ENCODE measurements around the gene FBL. TPM values are rescaled to one million over a fixed set of nuclear protein-coding genes. Genes with fewer than 3 reads are reported as not detected.
"Not testable (repeated sequence)": the region's sequence is repeated elsewhere in the genome, so short reads cannot be mapped to it uniquely, and the experiment has no call there.

The FBL gene
- 100 to 1,000 TPM; 255 to 264 TPM for total RNA-seq
- total RNA-seq, result 64.8 to 86.1 reads per million in 2 donors

DNA sequence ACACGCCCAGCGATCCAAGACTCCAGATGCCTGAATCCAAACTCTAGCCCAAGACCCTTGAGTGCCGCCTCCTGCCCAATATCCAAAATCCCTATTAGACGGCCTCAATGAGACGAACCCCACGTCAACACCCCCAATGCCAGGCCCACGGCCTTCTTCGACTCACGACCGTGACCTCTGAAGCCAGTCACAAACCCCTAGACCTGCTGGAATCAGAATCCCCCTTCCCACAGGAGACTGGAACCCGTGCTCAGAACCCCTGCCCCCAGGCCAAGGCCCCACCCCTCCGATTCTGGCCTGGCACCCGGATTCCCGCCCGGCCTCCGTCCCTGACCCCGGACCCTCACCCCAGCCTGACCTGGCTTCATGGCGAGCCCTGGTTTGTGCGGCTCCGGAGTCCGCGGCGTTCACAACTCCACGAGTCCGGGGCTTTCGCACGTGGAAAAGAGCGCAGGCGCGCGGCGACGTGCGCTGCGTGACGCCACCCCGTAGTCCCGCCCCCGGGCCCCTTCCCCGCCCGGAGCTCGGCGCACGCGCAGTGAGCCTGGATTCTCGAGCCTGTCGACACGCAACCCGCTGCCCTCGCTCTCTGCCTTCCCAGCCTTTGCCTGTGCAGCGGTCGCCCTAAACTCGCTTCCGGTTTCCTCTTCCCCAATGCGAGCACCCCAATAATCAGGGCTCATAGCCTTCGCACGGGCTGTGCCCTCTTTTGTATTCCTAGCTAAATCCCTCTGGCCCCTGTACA, at the start of gene FBL:
TSS of gene FBL (minus strand) at position 447 of the 745 bp plus-strand sequence. CDS start at position 368, 79 bp downstream.
- DNase-seq (peak; percentile 97 to 99 (median 98)), ATAC-seq (peak; percentile 93)
- Mint-ChIP-seq H3K27ac (peak within 1 kb of the TSS; percentile 95), H3K36me3 (ENCODE audit: low read depth) (no peaks in the 10 kb centered on the region), H3K4me1 (peaks cover 51% of the 10 kb centered on the region), H3K4me3 (peak within 1 kb of the TSS; percentile 93), H3K27me3 (no peaks in the 10 kb centered on the region)
- H3K9me3 ChIP-seq (ENCODE audit: control insufficient read depth, low read length, poor library complexity, severe bottlenecking), result no peaks in the 10 kb centered on the region

GRCh38 chr19:39895096-39895495, 48.9 kb upstream of the FBL start:
- Mint-ChIP-seq H3K27ac (peak overlapping the region; percentile 86), H3K4me1 (peaks cover 10% of the 10 kb centered on the region)
- not testable (repeated sequence) for H3K36me3 Mint-ChIP-seq (ENCODE audit: low read depth); H3K27me3 Mint-ChIP-seq; DNase-seq; ATAC-seq; H3K4me3 Mint-ChIP-seq; H3K9me3 ChIP-seq (ENCODE audit: control insufficient read depth, low read length, poor library complexity, severe bottlenecking)

GRCh38 chr19:39894236-39894606, 48.0 kb upstream of the FBL start:
- peak overlapping the region; percentile 86 for H3K27ac Mint-ChIP-seq
- H3K36me3 Mint-ChIP-seq (ENCODE audit: low read depth); H3K27me3 Mint-ChIP-seq; DNase-seq; H3K4me3 Mint-ChIP-seq; H3K9me3 ChIP-seq (ENCODE audit: control insufficient read depth, low read length, poor library complexity, severe bottlenecking); ATAC-seq: not testable (repeated sequence)
- H3K4me1 Mint-ChIP-seq, result peaks cover 10% of the 10 kb centered on the region

GRCh38 chr19:39893366-39894235, 47.4 kb upstream of the FBL start:
- H3K4me1 Mint-ChIP-seq; H3K27me3 Mint-ChIP-seq; H3K9me3 ChIP-seq (ENCODE audit: control insufficient read depth, low read length, poor library complexity, severe bottlenecking); DNase-seq; ATAC-seq; H3K36me3 Mint-ChIP-seq (ENCODE audit: low read depth): not testable (repeated sequence)
- Mint-ChIP-seq H3K27ac (peak overlapping the region; percentile 56), H3K4me3 (peak overlapping the region; percentile 51)

DNA sequence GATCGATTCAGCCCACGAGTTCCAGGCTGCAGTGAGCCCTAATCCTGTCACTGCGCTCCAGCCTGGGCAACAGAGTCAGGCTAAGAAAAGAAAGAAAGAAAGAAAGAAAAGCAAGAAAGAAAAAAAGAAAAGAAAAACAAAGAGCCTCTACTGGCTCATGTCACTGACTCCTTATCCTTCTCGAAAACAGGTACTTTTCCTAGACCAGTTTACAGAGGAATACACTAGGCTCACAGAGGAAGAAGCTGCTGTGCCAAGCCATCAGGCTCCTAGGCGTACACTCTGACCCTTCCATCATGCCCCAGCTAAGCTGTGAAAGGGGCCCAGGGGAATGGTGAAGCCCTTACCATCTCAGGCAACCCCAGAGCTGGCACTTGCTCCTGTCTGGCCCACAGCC, 46.3 kb upstream of the FBL start:
- ATAC-seq, result not testable (repeated sequence)

GRCh38 chr19:39891660-39892505, 45.7 kb upstream of the FBL start:
- not testable (repeated sequence) for H3K4me3 Mint-ChIP-seq; H3K27me3 Mint-ChIP-seq; H3K36me3 Mint-ChIP-seq (ENCODE audit: low read depth); H3K4me1 Mint-ChIP-seq; ATAC-seq; DNase-seq; H3K9me3 ChIP-seq (ENCODE audit: control insufficient read depth, low read length, poor library complexity, severe bottlenecking)
- peak overlapping the region; percentile 59 for H3K27ac Mint-ChIP-seq

More for the DNA sequence above, 46.3 kb upstream of the FBL start:
- not testable (repeated sequence) for H3K27me3 Mint-ChIP-seq; DNase-seq; H3K4me3 Mint-ChIP-seq; H3K36me3 Mint-ChIP-seq (ENCODE audit: low read depth); H3K4me1 Mint-ChIP-seq; H3K9me3 ChIP-seq (ENCODE audit: control insufficient read depth, low read length, poor library complexity, severe bottlenecking)
- H3K27ac Mint-ChIP-seq, result peak overlapping the region; percentile 59

- DNase-seq, result no peak
- Mint-ChIP-seq H3K36me3 (ENCODE audit: low read depth) (peaks cover 9% of the 10 kb centered on the region), H3K27me3 (no peaks in the 10 kb centered on the region), H3K27ac (peak overlapping the region; percentile 6), H3K4me3 (no peak overlapping the region), H3K4me1 (peaks cover 7% of the 10 kb centered on the region)
- ATAC-seq, result no peak
- H3K9me3 ChIP-seq (ENCODE audit: control insufficient read depth, low read length, poor library complexity, severe bottlenecking), result no peaks in the 10 kb centered on the region
Observed at GRCh38 chr19:39890755-39891551, 44.8 kb upstream of the FBL start.

- H3K9me3 ChIP-seq (ENCODE audit: control insufficient read depth, low read length, poor library complexity, severe bottlenecking); H3K4me3 Mint-ChIP-seq; H3K36me3 Mint-ChIP-seq (ENCODE audit: low read depth); ATAC-seq; H3K4me1 Mint-ChIP-seq; H3K27me3 Mint-ChIP-seq; DNase-seq: not testable (repeated sequence)
- H3K27ac Mint-ChIP-seq, result peak overlapping the region; percentile 6
Observed at GRCh38 chr19:39889872-39890754, 43.9 kb upstream of the FBL start.

DNA sequence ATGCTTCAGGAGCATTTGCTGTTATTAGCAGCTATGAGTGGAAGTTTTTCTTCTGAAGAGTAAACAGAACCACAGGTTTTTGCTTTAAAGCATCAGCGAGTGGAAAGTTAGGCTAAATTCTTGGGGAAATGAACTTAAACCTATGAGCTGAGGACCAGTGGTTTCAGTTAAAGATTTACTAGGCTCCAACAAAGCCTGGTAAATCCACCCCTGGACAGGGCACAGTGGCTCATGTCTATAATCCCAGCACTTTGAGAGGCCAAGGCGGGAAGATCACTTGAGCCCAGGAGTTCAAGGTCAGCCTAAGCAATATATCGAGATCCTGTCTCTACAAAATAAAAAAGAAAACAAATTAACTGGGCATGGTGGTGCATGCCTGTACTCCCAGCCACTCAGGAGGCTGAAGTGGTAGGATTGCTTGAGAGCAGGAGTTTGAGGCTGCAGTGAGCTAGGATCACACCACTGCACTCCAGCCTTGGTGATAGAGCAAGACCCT, 41.3 kb upstream of the FBL start:
- not testable (repeated sequence) for H3K36me3 Mint-ChIP-seq (ENCODE audit: low read depth); H3K9me3 ChIP-seq (ENCODE audit: control insufficient read depth, low read length, poor library complexity, severe bottlenecking); DNase-seq; H3K27ac Mint-ChIP-seq; H3K4me1 Mint-ChIP-seq; H3K27me3 Mint-ChIP-seq; H3K4me3 Mint-ChIP-seq; ATAC-seq

GRCh38 chr19:39885821-39886554, 39.8 kb upstream of the FBL start:
- not testable (repeated sequence) for DNase-seq; H3K4me3 Mint-ChIP-seq; ATAC-seq; H3K36me3 Mint-ChIP-seq (ENCODE audit: low read depth); H3K27ac Mint-ChIP-seq; H3K9me3 ChIP-seq (ENCODE audit: control insufficient read depth, low read length, poor library complexity, severe bottlenecking); H3K27me3 Mint-ChIP-seq; H3K4me1 Mint-ChIP-seq

- not testable (repeated sequence) for H3K36me3 Mint-ChIP-seq (ENCODE audit: low read depth); H3K9me3 ChIP-seq (ENCODE audit: control insufficient read depth, low read length, poor library complexity, severe bottlenecking); H3K27ac Mint-ChIP-seq; DNase-seq; ATAC-seq; H3K27me3 Mint-ChIP-seq; H3K4me3 Mint-ChIP-seq; H3K4me1 Mint-ChIP-seq
Observed at GRCh38 chr19:39884721-39885120, 38.5 kb upstream of the FBL start.

Data from T-helper 17 cell (primary cell).